Cardiac muscle cell (in vitro differentiated cells and primary cell): Measurements from ENCODE around the gene FAM98A. TPM values are rescaled to one million over a fixed set of nuclear protein-coding genes. Genes with fewer than 3 reads are reported as not detected.

Source experiments
- DNase-seq, 2 donors: peaks; one replicate each; pipeline versions ENCODE4 v3.0.0 to v3.0.0-alpha.2; 2010 to 2017; ENCODE audit warnings: low read depth in 1 of 2, low spot score in 1 of 2
- H3K27ac ChIP-seq: fragments of 200-600 bp; sonication (generic); 2 replicates; pipeline ENCODE4 v1.5.1; 2016
- H3K27me3 ChIP-seq: fragments of 200-600 bp; sonication (generic); 2 replicates; pipeline ENCODE4 v1.6.0; 2016; ENCODE audit warnings: control low read depth
- H3K36me3 ChIP-seq: fragments of 200-600 bp; sonication (generic); 2 replicates; pipeline ENCODE4 v1.5.1; 2016; ENCODE audit warnings: control low read depth
- H3K4me1 ChIP-seq: fragments of 200-600 bp; sonication (generic); 2 replicates; pipeline ENCODE4 v1.8.1; 2017; ENCODE audit warnings: low read depth, mild to moderate bottlenecking, mixed run types
- H3K4me3 ChIP-seq: fragments of 200-600 bp; sonication (generic); 2 replicates; pipeline ENCODE4 v1.5.1; 2016; ENCODE audit warnings: mild to moderate bottlenecking
- H3K9me3 ChIP-seq: fragments of 200-600 bp; sonication (generic); 2 replicates; pipeline ENCODE4 v1.5.1; 2017; ENCODE audit warnings: low read depth, mild to moderate bottlenecking, control low read depth
- CTCF ChIP-seq: IDR thresholded peaks from 2 replicates; pipeline ENCODE4 v1.5.1; 2012; ENCODE audit warnings: low read depth, mild to moderate bottlenecking, low read length
- polyA plus RNA-seq: library from polyadenylated mRNA; unstranded; fragments of >200 nt; fragmentation: Nextera tagmentation; extraction: Ambion mirVana; gene quantifications from 2 replicates; pipeline ENCODE4 v1.2.1, GENCODE V29; 2016
- total RNA-seq: library from RNA; depleted of rRNA; stranded (reverse); fragments of >200 nt; gene quantifications from 2 replicates; pipeline ENCODE4 v1.2.3, GENCODE V29; 2016

The FAM98A gene
- total and polyA plus RNA-seq, 2 experiments from 2014 or later = 32.6 to 40.8 TPM

- no peak for DNase-seq
- no peaks in the 10 kb centered on the region for H3K27me3 ChIP-seq
- no peak overlapping the region for H3K27ac ChIP-seq
- no peaks in the 10 kb centered on the region for H3K36me3 ChIP-seq
- no peaks in the 10 kb centered on the region for H3K4me1 ChIP-seq
- H3K4me3 ChIP-seq = no peak overlapping the region
- no peaks in the 10 kb centered on the region for H3K9me3 ChIP-seq
- TF ChIP-seq CTCF = no peak
These were observed 18.3 kb upstream of the FAM98A start for GRCh38 chr2:33617401-33617800.

- Histone ChIP-seq H3K27ac (no peak overlapping the region), H3K4me1 (no peaks in the 10 kb centered on the region), H3K27me3 (no peaks in the 10 kb centered on the region), H3K4me3 (no peak overlapping the region), H3K9me3 (no peaks in the 10 kb centered on the region), H3K36me3 (no peaks in the 10 kb centered on the region)
- DNase-seq = no peak
- no peak for TF ChIP-seq CTCF
These were observed 17.8 kb upstream of the FAM98A start for GRCh38 chr2:33616873-33617272.

GRCh38 chr2:33614190-33614589, 15.1 kb upstream of the FAM98A start:
- H3K27ac ChIP-seq = no peak overlapping the region
- no peaks in the 10 kb centered on the region for H3K9me3 ChIP-seq
- TF ChIP-seq CTCF = no peak
- H3K36me3 ChIP-seq = no peaks in the 10 kb centered on the region
- DNase-seq = peak in 1 of 2 donors; percentile 39
- no peak overlapping the region for H3K4me3 ChIP-seq
- no peaks in the 10 kb centered on the region for H3K27me3 ChIP-seq
- H3K4me1 ChIP-seq = no peaks in the 10 kb centered on the region

GRCh38 chr2:33607905-33608304, 8.8 kb upstream of the FAM98A start:
- H3K4me1 ChIP-seq = no peaks in the 10 kb centered on the region
- peak in 1 of 2 donors; percentile 28 for DNase-seq
- no peaks in the 10 kb centered on the region for H3K27me3 ChIP-seq
- H3K36me3 ChIP-seq = no peaks in the 10 kb centered on the region
- no peaks in the 10 kb centered on the region for H3K9me3 ChIP-seq
- H3K4me3 ChIP-seq = no peak overlapping the region
- no peak overlapping the region for H3K27ac ChIP-seq
- TF ChIP-seq CTCF = no peak

GRCh38 chr2:33607251-33607721, 8.2 kb upstream of the FAM98A start:
- no peaks in the 10 kb centered on the region for H3K27me3 ChIP-seq
- no peak for DNase-seq

More at GRCh38 chr2:33607251-33607721, 8.2 kb upstream of the FAM98A start:
- no peak for TF ChIP-seq CTCF
- Histone ChIP-seq H3K9me3 (no peaks in the 10 kb centered on the region), H3K36me3 (no peaks in the 10 kb centered on the region), H3K4me3 (no peak overlapping the region), H3K4me1 (no peaks in the 10 kb centered on the region), H3K27ac (no peak overlapping the region)
